IPS-18c (cell line): ENCODE results near the gene MSRB1.
"Not testable (repeated sequence)": the region's sequence is repeated elsewhere in the genome, so short reads cannot be mapped to it uniquely, and the experiment has no call there.

ENCODE experiments used
- H3K4me3 ChIP-seq: 2 replicates; pipeline ENCODE4 v1.7.0; 2013; ENCODE audit warnings: low read depth, mild to moderate bottlenecking, low read length, moderate library complexity; ENCODE audit not compliant: insufficient read depth
- H3K9me3 ChIP-seq: one replicate; pipeline ENCODE4 v1.6.1; 2013; ENCODE audit warnings: mild to moderate bottlenecking, low read length, moderate library complexity; ENCODE audit not compliant: control insufficient read depth, insufficient read depth

The MSRB1 gene

DNA sequence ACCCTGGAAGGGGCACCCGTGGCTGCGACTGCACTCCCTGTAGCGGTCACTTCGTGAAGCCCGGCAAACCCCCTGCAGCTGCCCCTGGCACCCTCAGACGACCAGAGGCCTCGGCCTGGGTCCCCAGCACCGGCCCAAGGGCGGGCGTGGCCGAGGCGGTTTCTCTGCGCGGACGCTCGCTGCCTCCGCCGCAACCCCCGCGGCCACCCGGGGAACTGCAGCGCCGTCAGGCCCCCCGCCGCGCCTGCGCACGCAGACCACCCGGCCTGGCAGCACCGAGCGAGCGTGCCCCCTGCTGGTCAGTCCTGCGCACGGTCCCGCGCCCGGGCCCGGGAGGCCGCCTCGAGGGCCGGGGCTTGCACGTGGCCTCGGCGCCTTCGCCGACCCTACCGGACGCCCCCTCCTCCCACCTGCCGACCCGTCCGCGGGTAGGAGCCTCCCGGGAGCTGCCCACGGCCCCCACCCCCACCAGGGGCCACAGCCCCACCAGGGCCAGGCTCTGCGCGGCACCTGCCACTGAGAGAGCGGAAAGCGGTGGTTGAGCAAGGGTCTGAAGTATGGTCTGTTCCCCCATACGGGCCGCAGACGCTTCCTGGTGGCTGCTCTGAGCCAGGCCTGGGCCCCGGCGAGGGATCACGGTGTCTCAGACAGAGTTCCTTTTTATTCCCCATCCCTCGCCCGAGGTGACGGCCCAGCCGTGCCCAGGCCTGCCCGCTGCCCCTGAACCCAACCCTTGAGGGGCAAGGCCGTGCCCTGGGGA, 13.2 kb downstream of the MSRB1 start:
- Histone ChIP-seq H3K9me3 (no peaks in the 10 kb centered on the region), H3K4me3 (peak overlapping the region; percentile 44)

DNA sequence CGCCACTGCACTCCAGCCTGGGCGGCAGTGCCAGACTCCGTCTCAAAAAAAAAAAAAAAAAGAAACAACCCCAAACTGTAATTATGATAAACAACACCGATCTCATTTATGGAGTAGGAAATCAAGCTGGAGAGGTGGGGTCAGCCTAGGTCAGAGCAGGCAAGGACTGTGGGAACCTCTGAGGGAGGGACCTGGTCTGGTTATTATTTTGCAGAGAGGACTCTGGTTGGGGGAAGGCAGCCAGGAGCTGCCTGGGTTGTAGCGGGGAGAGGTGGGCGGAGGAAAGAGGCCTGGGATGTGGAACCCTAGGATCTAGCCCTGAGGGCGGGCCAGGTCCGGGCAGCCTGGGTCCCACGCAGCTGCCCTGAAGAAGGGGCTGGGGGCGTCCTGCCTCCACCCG, 13.9 kb downstream of the MSRB1 start:
- Histone ChIP-seq H3K9me3 (no peaks in the 10 kb centered on the region), H3K4me3 (peak overlapping the region; percentile 44; the same call in 1 of the 2 replicates)

DNA sequence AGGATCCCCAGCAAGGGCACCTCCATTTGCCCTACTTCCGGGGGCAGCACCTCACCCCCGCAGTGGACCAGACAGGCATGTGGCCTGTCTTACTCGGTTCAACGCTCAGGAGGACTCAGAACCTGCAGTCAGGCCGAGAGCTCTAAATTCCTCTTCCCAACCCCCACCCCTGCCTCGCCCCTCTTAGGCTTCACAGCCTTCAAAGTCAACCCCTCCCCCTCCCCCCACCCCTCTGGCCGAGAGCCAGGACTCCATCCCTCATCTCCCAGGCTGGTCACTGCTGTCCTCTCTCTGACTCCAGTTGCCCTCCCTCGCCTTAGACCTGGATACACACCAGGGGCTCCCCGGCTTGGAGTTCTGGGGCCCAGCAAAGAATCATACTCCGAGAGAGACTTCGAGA, 16.7 kb downstream of the MSRB1 start:
- no peaks in the 10 kb centered on the region for H3K9me3 ChIP-seq
- H3K4me3 ChIP-seq = no peak overlapping the region

DNA sequence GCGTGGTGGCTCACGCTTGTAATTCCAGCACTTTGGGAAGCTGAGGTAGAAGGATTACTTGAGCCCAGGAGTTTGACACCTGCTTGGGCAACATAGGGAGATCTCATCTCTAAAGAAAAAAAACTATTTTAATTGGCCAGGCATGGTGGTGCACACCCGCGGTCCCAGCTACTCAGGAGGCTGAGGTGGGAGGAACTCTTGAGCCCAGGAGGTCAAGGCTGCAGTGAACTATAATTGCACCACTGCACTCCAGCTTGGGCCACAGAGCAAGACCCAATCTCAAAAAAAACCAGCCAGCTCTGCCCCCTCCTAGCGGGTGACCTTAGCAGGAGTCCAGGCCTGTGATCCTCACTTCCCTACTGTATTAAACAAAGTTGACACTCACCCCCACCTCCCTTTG, 18.9 kb downstream of the MSRB1 start:
- Histone ChIP-seq H3K4me3 (no peak overlapping the region), H3K9me3 (no peaks in the 10 kb centered on the region)

DNA sequence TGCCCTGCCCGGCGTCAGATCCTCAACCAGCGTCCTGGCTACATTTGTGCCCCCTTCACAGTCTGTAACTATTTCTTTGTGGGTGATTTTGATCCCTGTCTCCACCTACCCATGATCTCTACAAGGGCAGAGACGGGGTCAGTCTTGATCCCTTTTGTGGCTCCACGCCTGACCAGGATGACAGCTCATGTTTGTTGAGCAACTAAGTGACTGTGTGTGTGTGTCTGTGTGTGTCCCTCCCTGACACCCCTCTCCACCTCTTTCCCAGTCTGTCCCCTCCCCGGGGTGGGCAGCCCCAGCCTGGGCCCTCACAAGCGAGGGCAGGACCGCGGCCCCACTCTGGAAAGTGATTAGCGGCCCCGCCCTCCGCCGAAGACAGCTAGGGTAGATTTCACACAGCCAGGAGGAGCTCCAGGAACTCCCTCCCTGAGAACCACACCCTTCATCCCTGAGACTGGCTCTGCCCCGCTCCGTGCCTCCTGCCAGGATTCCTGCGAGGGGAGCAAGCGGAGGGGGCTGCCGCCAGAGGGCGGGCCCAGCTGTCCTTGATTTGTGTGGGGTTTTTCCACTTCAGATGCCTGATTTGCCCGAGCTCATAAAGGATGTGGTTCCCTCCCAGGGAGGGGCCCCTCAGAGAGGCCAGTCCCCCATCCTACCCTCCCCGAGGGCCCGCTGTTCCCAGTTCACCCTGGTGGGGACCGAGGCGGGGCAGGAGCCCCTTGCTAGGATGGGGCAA, 19.5 kb downstream of the MSRB1 start:
- no peak overlapping the region for H3K4me3 ChIP-seq
- H3K9me3 ChIP-seq = no peaks in the 10 kb centered on the region

DNA sequence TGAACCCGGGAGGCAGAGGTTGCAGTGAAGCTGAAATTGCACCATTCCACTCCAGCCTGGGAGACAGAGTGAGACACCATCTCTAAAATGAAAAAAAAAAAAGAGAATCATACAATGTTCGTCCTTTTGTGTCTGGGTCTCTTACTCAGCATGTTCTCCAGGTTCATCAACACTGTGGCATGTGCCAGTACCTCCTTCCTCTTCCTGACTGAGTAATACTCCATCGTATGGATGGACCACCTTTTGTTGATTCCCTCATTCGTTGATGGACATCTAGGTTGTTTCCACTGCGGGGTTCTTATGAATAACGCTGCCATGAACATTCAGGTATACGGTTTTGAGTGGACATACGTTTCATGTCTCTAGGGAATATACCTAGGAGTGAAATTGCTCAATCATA, 20.6 kb downstream of the MSRB1 start:
- no peak overlapping the region for H3K4me3 ChIP-seq
- peaks cover 1% of the 10 kb centered on the region for H3K9me3 ChIP-seq

DNA sequence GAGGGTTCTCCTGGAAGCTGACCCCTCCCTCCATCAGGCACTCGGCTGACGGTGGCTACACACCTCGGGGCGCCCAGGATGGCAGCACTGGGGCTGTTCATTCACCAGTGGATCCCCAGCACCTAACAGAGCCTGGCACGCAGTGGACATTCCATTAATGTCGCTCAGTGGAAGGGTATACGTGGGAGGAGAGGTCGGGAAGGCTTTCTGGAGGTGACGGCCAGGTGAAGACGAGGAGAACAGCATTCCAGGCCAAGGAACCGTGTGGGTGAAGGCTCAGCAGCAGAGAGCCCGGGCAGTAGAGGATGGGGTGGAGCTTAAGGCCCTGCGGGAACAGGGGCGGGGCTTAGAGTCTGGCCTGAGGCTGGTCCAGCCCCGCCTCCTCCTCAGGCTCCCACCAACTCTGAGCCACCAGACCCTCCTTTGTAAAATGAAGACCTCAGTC, 22.2 kb downstream of the MSRB1 start:
- H3K9me3 ChIP-seq = peaks cover 2% of the 10 kb centered on the region
- no peak overlapping the region for H3K4me3 ChIP-seq

DNA sequence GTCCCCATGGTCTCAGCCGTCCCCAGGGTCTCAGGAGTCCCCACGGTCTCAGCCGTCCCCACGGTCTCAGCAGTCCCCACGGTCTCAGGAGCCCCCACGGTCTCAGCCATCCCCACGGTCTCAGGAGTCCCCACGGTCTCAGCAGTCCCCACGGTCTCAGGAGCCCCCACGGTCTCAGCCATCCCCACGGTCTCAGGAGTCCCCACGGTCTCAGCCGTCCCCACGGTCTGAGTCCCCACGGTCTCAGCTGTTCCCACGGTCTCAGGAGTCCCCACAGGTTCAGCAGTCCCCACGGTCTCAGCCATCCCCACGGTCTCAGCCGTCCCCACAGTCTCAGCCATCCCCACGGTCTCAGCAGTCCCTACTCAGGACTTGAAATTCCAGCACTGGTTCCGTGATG, 22.9 kb downstream of the MSRB1 start:
- H3K4me3 ChIP-seq, H3K9me3 ChIP-seq: not testable (repeated sequence)

DNA sequence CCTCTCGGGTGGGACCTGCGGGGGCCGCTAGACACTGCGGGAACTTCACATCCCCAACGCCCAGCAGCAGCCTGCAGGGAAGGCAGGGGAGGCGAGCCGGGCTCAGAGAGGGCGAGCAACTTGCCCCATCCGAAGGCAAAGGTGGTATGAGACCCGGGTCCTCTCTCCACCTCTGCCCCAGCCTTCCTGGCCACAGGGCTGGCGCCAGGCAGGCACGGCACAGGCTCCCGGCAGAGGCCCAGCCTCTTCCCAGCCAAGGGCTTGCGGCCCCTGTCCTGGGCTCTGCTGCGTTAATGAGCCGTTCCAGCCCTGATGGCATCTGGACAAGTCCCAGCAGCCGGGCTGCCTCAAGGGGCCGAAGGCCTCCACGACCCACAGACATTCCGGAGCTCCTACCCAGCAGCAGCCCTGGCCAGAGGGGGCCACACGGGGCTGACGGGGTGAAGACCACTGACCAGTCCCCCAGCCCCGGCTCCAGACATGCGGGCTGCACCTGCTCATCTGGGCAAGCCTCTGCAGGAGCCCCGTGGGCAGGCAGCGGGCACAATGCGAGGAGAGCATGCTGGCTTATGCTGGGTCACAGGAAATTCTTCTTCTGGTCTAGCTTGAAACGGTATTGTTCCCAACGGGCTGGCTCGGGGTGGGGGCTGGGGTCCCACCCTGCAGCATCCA, 23.5 kb downstream of the MSRB1 start:
- peaks cover 2% of the 10 kb centered on the region for H3K9me3 ChIP-seq
- H3K4me3 ChIP-seq = no peak overlapping the region

DNA sequence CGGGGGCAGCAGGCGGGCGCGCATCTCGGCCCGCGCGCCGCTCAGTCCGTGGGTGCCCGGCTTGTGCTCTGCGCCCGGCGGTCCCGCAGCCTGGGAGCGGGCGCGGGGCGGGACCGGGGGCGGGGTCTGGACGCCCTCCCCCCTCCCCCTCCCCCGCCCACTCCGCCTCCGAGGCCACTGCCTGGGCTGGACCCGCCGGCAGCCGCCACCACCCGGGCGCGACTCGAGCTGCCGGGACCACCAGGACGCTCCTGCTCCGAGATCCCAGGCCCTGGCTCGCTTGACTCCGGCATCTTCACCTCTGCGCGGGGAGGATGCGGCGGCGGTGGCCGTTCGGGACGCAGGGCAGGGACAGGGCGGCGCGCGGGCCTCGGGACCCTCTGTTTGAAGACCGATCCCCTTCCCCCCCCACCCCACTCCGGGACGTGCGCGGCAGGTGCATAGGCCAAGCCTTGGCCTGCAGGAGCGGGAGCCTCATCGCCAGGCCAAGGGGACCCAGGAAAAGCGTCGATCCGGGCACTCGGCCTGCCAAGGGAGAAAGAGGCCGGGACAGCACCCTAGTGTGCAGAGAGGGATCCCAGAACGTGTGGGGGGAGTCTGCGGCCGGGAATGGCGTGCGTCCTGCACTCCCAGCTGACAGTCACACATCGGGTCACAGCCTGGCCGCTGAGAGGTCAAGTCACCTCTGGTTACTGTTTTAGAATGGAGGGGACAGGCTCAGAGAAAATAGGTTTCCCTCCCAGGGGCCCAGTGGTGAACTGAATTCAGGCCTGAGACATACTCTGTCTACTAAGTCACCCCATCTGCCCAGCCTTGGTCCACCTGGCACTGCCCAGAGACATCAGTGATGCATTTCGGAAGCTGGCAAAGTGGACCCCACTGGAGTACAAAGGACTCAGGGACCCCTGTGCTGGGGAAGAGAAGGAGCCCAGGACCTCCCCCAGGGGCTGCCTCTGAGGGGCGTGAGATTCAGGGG, 24.4 kb downstream of the MSRB1 start, which contains the start of gene HS3ST6:
HS3ST6 (minus strand) TSS at position 65 of the 976 bp plus-strand sequence. CDS start 92 bp downstream, outside the sequence.
- peak within 1 kb of the TSS; percentile 38 for H3K4me3 ChIP-seq
- peaks cover 2% of the 10 kb centered on the region for H3K9me3 ChIP-seq

DNA sequence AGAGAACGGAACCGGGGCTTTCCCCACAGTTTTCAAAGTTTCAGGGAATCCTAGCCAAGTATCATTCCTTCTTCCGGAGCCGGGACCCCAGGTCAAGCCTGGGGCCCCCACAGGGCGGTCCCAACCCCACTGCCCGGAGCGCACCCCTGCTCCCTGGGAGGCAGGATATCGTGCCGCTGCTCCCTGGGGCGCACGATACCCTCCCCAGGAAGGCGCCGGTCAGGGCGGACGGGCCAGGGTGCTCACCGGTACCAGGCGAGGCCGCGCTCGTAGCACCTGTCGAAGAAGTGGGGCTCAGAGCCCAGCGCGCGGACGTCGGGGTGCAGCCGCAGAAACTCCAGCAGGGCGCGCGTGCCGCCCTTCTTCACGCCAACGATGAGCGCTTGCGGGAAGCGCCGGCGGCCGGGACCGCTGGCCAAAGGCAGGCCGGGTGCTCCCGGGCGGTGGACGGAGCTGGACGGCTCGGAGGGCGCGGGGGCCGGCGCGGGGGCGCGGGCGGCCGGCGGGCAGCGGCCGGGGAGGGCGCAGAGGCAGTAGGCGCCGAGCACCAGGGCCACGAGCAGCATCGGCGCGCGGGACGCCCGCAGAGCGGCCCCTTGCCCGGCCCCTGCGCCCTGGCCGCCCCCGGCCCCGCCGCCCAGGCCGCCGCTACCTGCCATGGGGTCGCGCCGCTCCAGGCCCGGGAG, 25.2 kb downstream of the MSRB1 start:
- peaks cover 2% of the 10 kb centered on the region for H3K9me3 ChIP-seq
- H3K4me3 ChIP-seq = peak overlapping the region; percentile 9; the same call in 1 of the 2 replicates

DNA sequence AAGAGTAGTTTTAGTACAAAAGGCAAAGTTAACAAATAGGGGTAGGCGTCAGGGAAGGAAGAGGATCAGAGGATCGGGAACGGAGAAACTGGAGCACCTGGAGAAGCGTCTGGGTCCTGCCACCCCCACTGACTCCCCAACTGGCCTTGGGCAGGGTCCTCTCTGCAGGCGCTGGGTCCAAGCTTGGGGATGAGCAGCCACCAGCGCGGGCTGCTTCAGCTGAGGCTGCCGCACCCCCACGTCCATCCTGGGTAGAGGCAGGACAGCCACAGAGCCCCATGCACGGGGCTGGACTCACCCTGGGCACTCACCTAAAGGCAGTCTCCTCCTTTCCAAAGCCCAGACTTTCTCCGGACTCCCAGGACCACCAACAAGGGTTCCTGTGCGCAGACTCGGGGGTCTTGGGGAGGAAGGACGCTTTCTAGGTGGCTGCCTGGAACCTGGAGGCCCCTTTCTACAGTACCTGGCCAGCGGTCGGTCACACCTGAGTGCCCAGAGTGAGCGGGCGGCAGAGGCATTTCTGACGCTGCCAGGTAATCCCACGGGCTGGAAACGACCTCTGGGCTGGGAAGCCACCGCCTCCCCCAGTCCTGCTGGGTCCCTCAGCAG, 25.8 kb downstream of the MSRB1 start:
- H3K4me3 ChIP-seq = peak overlapping the region; percentile 31

DNA sequence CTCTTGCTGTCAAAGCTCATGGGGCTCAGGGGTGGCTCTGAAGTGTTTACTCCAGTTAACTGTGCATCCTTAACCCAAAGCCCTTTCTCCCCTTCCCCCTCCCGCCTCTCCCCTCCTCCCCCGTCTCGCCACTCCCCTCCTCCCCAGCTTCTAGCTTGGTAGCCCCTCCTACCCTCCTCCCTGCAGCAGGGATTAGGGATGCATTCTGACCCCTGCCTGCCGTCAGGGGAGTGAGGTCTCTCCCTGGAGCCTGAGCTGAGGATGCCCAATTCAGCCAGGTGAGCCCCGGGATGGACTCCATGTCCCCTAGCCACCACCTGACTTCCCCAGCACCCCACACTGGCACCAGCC, 26.4 kb downstream of the MSRB1 start:
- H3K9me3 ChIP-seq = peaks cover 2% of the 10 kb centered on the region
- H3K4me3 ChIP-seq = peak overlapping the region; percentile 31

More for the DNA sequence above, 25.8 kb downstream of the MSRB1 start:
- peaks cover 2% of the 10 kb centered on the region for H3K9me3 ChIP-seq

DNA sequence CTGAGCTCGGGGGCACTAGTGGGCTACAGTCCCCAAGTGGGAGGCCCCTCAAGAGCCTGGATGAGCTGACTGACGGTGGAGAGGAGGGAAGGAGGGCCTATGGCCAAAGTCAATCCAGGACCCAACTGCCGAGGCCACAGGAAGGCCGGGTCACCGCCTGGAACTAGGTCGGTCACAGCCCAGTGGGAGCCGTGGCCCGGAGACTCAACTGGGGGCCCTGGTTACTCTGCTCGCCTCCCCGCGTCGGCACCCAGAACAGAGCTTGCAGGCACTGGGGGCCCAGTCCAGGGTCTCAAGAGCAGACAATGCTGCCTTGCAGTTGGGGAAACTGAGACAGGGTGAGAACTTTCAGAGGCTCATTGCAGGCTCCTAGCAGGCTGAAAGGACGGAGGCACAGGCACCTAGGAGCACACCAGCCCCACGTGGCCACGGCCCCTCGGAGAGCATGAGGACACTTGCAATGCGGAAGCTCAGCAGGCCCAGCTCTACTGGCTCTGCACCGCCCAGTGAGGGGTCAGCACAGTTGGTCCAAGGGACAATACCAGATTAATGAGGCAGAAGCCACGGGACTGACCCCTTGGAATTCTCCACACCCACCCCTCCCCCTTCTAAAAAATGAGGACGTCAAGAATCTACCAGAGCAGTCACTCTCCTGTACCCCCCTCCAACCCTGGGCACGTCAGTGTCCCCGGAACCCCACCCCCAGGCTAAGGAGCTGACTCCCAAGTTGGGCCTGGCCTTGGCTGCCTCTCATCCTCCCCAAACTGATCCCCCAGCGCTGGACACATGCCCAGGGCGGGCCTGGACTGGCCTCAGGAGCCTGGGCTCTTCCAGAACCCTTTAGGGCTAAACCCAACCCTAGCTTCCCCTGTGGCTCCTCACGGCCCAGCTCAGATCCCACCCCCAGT, 27.0 kb downstream of the MSRB1 start:
- no peak overlapping the region for H3K4me3 ChIP-seq
- peaks cover 2% of the 10 kb centered on the region for H3K9me3 ChIP-seq

DNA sequence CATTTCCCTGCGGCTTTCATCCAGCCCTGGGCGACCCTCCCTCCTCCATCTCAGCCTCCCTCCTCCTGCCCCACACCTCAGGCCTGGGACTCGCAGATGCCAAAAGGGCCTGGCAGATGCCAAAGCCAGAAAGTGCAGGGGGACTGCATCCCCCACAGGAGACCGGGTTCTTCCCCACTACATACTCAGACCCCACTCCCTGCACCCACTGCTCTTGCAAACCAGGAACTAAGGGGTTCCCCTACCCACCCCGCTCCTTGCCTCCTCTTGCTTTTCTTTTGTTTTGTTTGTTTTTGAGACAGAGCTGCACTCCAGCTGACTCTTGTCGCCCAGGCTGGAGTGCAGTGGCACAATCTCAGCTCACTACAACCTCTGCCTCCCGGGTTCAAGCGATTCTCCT, 28.0 kb downstream of the MSRB1 start:
- H3K9me3 ChIP-seq = peaks cover 2% of the 10 kb centered on the region
- H3K4me3 ChIP-seq = no peak overlapping the region
